PC-3 (cell line): ENCODE measurements around the gene STAG3.

Experiments used
- EZH2 ChIP-seq: fragments of 300-600 bp; sonication (generic); IDR thresholded peaks from one replicate; pipeline ENCODE4 v1.6.1; 2017; ENCODE audit warnings: antibody characterized with exemption, mild to moderate bottlenecking, low read length; ENCODE audit not compliant: unreplicated experiment
- EZH2phosphoT487 ChIP-seq: fragments of 300-600 bp; sonication (generic); IDR thresholded peaks from 2 replicates; pipeline ENCODE4 v1.6.1; 2018; ENCODE audit warnings: mild to moderate bottlenecking, antibody characterized with exemption, low read length, borderline replicate concordance
- TF ChIP-seq, protein P1 (sequence below): fragments of 300-600 bp; sonication (generic); conservative IDR thresholded peaks from 2 replicates; pipeline ENCODE4 v1.5.1; 2017; ENCODE audit warnings: antibody characterized with exemption, low read depth, mild to moderate bottlenecking, low read length

DNA sequence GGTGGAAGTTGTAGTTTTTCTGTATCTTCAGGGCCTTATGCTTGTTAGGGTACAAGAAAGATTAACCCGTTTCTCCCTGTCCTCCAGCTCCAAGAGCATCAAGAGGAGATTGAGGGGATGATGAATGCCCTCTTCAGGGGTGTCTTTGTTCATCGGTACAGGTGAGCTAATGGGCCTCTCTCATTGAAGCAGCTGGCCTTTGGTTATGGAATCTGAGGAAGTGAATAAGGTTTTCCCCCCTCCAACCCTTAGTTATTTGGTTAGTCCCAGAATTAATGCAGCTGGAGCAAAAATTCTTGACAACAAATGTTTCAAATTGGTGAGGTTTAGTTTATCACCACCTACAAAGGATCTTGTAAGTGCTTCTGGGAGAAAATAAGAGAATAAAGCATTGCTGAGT, 17.5 kb downstream of the STAG3 start:
- TF ChIP-seq, protein P1, sequence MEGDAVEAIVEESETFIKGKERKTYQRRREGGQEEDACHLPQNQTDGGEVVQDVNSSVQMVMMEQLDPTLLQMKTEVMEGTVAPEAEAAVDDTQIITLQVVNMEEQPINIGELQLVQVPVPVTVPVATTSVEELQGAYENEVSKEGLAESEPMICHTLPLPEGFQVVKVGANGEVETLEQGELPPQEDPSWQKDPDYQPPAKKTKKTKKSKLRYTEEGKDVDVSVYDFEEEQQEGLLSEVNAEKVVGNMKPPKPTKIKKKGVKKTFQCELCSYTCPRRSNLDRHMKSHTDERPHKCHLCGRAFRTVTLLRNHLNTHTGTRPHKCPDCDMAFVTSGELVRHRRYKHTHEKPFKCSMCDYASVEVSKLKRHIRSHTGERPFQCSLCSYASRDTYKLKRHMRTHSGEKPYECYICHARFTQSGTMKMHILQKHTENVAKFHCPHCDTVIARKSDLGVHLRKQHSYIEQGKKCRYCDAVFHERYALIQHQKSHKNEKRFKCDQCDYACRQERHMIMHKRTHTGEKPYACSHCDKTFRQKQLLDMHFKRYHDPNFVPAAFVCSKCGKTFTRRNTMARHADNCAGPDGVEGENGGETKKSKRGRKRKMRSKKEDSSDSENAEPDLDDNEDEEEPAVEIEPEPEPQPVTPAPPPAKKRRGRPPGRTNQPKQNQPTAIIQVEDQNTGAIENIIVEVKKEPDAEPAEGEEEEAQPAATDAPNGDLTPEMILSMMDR: no peak
- no peak for TF ChIP-seq EZH2
- no peak for TF ChIP-seq EZH2phosphoT487
